Heart left ventricle (tissue), 16 donors: ENCODE results near the gene TSEN54. TPM values are rescaled to one million over a fixed set of nuclear protein-coding genes. Genes with fewer than 3 reads are reported as not detected.

Experiments
- ATAC-seq, 4 donors: fragments of 200-7000 bp; cut with Tn5 transposase; one replicate each; pipeline ENCODE4 v1.9.1; 2020 to 2022; ENCODE audit warnings: moderate library complexity in 4 of 4, mild to moderate bottlenecking in 3 of 4, moderate number of reproducible peaks in 1 of 4
- DNase-seq, 5 donors: peaks; one replicate each; pipeline ENCODE4 v3.0.0-alpha.2; 2020
- H3K27ac ChIP-seq, 12 donors: fragments of 200-600 bp; sonication (generic) in 4 of 12; one replicate each; pipeline versions ENCODE4 v1.5.0 to v1.8.0; 2016 to 2022; ENCODE audit warnings: mild to moderate bottlenecking in 2 of 12
- H3K27me3 ChIP-seq, 9 donors: fragments of 200-600 bp; sonication (generic) in 2 of 9; one replicate each; pipeline versions ENCODE4 v1.5.1 to v1.8.0; 2016 to 2022; ENCODE audit warnings: mild to moderate bottlenecking in 3 of 9
- H3K36me3 ChIP-seq, 9 donors: fragments of 200-600 bp; sonication (generic) in 2 of 9; one replicate each; pipeline versions ENCODE4 v1.5.0 to v1.8.0; 2018 to 2022; ENCODE audit warnings: mild to moderate bottlenecking in 2 of 9
- H3K4me1 ChIP-seq, 12 donors: fragments of 200-600 bp; sonication (generic) in 4 of 12; one replicate each; pipeline versions ENCODE4 v1.5.0 to v1.8.0; 2016 to 2022; ENCODE audit warnings: mild to moderate bottlenecking in 3 of 12
- H3K4me3 ChIP-seq, 12 donors: fragments of 200-600 bp; sonication (generic) in 4 of 12; one replicate each; pipeline versions ENCODE4 v1.5.0 to v1.8.0; 2017 to 2022; ENCODE audit warnings: mild to moderate bottlenecking in 9 of 12, moderate library complexity in 4 of 12
- H3K9me3 ChIP-seq, 12 donors: fragments of 200-600 bp; sonication (generic) in 4 of 12; one replicate each; pipeline versions ENCODE4 v1.5.0 to v1.8.0; 2016 to 2022; ENCODE audit warnings: mild to moderate bottlenecking in 1 of 12
- CTCF ChIP-seq, 12 donors: fragments of 200-600 bp; sonication (generic) in 4 of 12; IDR thresholded peaks; one replicate each; pipeline versions ENCODE4 v1.5.0 to v1.8.0; 2018 to 2022; ENCODE audit warnings: antibody characterized with exemption in 12 of 12, mild to moderate bottlenecking in 5 of 12
- POLR2A ChIP-seq, 2 donors: fragments of 450-650 bp; IDR thresholded peaks; one replicate each; pipeline ENCODE4 v1.6.1; 2017; ENCODE audit warnings: antibody characterized with exemption in 2 of 2, mild to moderate bottlenecking in 2 of 2, moderate library complexity in 2 of 2
- WGBS, 4 donors: extraction: QIAGEN DNeasy Blood & Tissue Kit in 2 of 4; methylation state at CpG; one replicate each; pipeline versions ENCODE4 v1.1.5 to v1.1.7; 2013 to 2018; 5-methylcytosine and 5-hydroxymethylcytosine counted together
- intact Hi-C, 10 donors: fragments of 100-400 bp; cut with DNase I; formaldehyde crosslinking; loops; one replicate each; pipeline versions ENCODE4 v1.11.1 to v1.14.2; 2022
- polyA plus RNA-seq, 2 donors: library from polyadenylated mRNA; stranded (reverse); fragments of 200-250 nt; gene quantifications; one replicate each; pipeline ENCODE4 v1.2.3, GENCODE V29; 2013
- total RNA-seq, 9 donors: library from RNA; depleted of rRNA in 2 of 9; stranded (reverse); fragments of >200 nt in 2 of 9; fragmentation: NEBNext Ultra II Directional in 3 of 9; extraction: Animal tissue kit (Norgen Biotek cat#: 25700) in 3 of 9; gene quantifications; one replicate each; pipeline versions ENCODE4 v1.1.0 to v1.2.4, GENCODE V29; 2016 to 2023
- donor health status: ischemic (EF 13 %, LVEDD 7.1; RV severe dilation, severe dysfunction).
- donor health status: healthy with polysubstance abuse.
- donor health status: DM: no; HTN: yes; CAD: no.
- donor health status: DM: no; HTN: no; CAD: no.
- donor health status: ischemic (EF 25% LVEDD 6.9; RV normal size, moderate dysfunction).
- donor health status: ischemic (EF 25% LVEDD 5.7; RV mildly dilated, moderate dysfunction).
- donor health status: healthy.
- donor health status: DM: yes; HTN: yes; CAD: no.
- donor health status: ischemic (EF 35%, LVEDD 5.7; RV mildly dilated, moderate dysfunction).
- donor health status: nonischemic (EF 11% LVEDD 7.7; RV severe dilation, severe dysfunction).
- donor health status: DM: yes; HTN: yes; CAD: no.
- donor health status: PGD.
- donor health status: ischemic (EF 29% LVEDD 5.4; RV normal size, mild dysfunction).
- donor health status: nonischemic (EF 23%, LVEDD 6.1; RV moderate dilation, normal function).

TSEN54 gene
- total and polyA plus RNA-seq, 11 donors = 4.0 to 12.4 (median 9.4) TPM

GRCh38 chr17:75509528-75510258 is 6.6 kb upstream of the TSEN54 start:
- DNase-seq = peak; percentile 78 to 87 (median 85)
- intact Hi-C loops = loop anchor here in 3 of 10 donors (5.0 to 10.0 kb wide), 5 partner anchors 52 to 225 kb away; partner anchors contain the start of genes TMEM94 (in 2 of the 3) and SLC25A19 (in 1 of the 3)

GRCh38 chr17:75511270-75511609 is 5.1 kb upstream of the TSEN54 start:
- Histone ChIP-seq H3K36me3 (peaks cover 0 to 60% (median 20%) of the 10 kb centered on the region in 9 donors), H3K9me3 (no peaks in the 10 kb centered on the region), H3K4me1 (peaks cover 3 to 82% (median 55%) of the 10 kb centered on the region in 12 donors), H3K27me3 (no peaks in the 10 kb centered on the region), H3K4me3 (peak overlapping the region in 11 of 12 donors; percentile 8 to 99 (median 91)), H3K27ac (peak overlapping the region; percentile 89 to 98 (median 94))
- ATAC-seq (no peak), DNase-seq (no peak)
- TF ChIP-seq POLR2A (IDR thresholded peaks at IDR 0.05) (no peak), CTCF (IDR thresholded peaks at IDR 0.05) (no peak)
- 66 to 75% (median 70%) methylated on average over 4 of the region's 4 CpGs for WGBS, 4 donors
- intact Hi-C loops = loop anchor here in 3 of 10 donors (5.0 to 10.0 kb wide), 5 partner anchors 54 to 226 kb away; partner anchors contain the start of genes TMEM94 (in 2 of the 3) and SLC25A19 (in 1 of the 3)

More at GRCh38 chr17:75509528-75510258, 6.6 kb upstream of the TSEN54 start:
- Histone ChIP-seq H3K27ac (peak overlapping the region; percentile 89 to 98 (median 94)), H3K36me3 (peaks cover 0 to 75% (median 35%) of the 10 kb centered on the region in 9 donors), H3K27me3 (no peaks in the 10 kb centered on the region), H3K4me3 (peak overlapping the region in 9 of 12 donors; percentile 24 to 99 (median 88)), H3K4me1 (peaks cover 3 to 84% (median 55%) of the 10 kb centered on the region in 12 donors), H3K9me3 (no peaks in the 10 kb centered on the region)
- no peak for TF ChIP-seq POLR2A (IDR thresholded peaks at IDR 0.05)
- no peak for TF ChIP-seq CTCF (IDR thresholded peaks at IDR 0.05)
- WGBS, 4 donors = 63 to 74% (median 66%) methylated on average over 18 to 19 of the region's 19 CpGs
- ATAC-seq = peak; percentile 52 to 81 (median 56)

DNA sequence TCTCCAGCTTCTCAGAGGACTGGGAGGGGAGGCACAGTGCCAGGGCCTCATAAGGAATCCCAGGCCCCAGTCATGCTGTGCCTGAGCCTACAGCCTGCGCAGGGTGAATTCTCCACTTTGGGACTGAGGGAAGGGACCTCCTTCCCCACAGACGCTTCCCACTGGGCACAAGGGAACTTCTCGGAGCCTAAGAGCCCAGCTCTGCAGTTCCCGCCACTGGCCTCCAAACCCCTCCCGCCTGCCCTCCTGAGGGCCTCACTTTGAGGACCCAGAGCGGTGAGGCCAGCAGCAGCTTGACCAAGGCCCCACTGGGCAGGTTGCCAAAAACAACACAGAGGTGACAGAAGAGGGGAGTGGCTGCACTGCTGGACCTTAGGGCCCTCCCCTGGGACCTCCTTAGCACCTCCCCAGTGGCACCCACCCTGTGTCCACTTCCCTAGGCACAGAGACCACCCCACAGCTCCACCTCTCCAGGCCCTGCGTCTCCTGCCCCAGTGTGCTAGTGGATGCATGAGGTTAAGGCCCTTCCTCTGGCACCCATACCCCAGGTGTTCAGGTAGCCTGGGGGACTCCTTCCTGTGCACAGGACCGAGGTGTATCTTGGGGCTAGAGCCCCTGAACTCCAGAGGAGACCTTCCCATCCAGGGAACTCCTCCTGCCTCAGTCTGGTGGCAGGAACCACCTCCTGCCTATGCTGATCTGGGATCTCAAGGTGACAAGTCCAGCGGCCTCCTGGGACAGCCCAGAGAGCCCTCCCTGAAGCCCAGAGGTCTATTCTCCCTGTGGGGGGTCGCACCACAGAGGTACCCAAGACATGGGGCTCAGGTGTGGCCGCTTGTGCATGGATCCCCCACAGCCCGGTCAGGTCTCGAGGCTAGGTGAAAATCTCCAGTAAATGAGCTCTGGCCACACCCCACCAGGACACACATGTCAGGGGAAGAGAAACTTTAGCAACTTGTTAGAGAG is 4.4 kb upstream of the TSEN54 start:
- 31 to 76% (median 42%) methylated on average over 4 to 13 of the region's 13 CpGs for WGBS, 4 donors
- intact Hi-C loops = loop anchor here in 3 of 10 donors (5.0 to 10.0 kb wide), 5 partner anchors 55 to 227 kb away; partner anchors contain the start of genes TMEM94 (in 2 of the 3) and SLC25A19 (in 1 of the 3)
- ATAC-seq (peak in 3 of 4 donors; percentile 0 to 3 (median 0)), DNase-seq (peak; percentile 73 to 89 (median 79))
- H3K4me1 ChIP-seq = peaks cover 3 to 85% (median 55%) of the 10 kb centered on the region in 12 donors
- TF ChIP-seq POLR2A (IDR thresholded peaks at IDR 0.05) = peak in 1 of 2 donors; percentile 58
- no peak for TF ChIP-seq CTCF (IDR thresholded peaks at IDR 0.05)
- peak overlapping the region; percentile 89 to 98 (median 94) for H3K27ac ChIP-seq
- H3K27me3 ChIP-seq = no peaks in the 10 kb centered on the region
- no peaks in the 10 kb centered on the region for H3K9me3 ChIP-seq
- H3K36me3 ChIP-seq = peaks cover 0 to 53% (median 13%) of the 10 kb centered on the region in 9 donors
- peak overlapping the region in 11 of 12 donors; percentile 16 to 99 (median 91) for H3K4me3 ChIP-seq
